Spleen (tissue), 11 donors: ENCODE measurements around the gene SEMA3E. TPM values are rescaled to one million over a fixed set of nuclear protein-coding genes. Genes with fewer than 3 reads are reported as not detected.
A peak's percentile ranks its signal among the peaks of the same experiment; 100 is the strongest.

Experiments used
- DNase-seq: peaks from one replicate; pipeline ENCODE4 v3.0.0-alpha.2; 2020
- H3K27ac ChIP-seq, 8 donors: fragments of 200-600 bp; sonication (generic) in 7 of 8; 1 replicate in 4 of 8; 2 replicates in 4 of 8; pipeline versions ENCODE4 v1.5.0 to v1.8.0; 2016 to 2021; ENCODE audit warnings: inconsistent platforms in 4 of 8, mild to moderate bottlenecking in 4 of 8, moderate library complexity in 1 of 8
- H3K27me3 ChIP-seq, 7 donors: fragments of 200-600 bp; sonication (generic) in 6 of 7; replicated peaks in 1 of 7; 1 replicate in 4 of 7; 2 replicates in 3 of 7; pipeline versions ENCODE4 v1.5.0 to v1.8.0; 2016 to 2021; ENCODE audit warnings: inconsistent platforms in 3 of 7, mild to moderate bottlenecking in 1 of 7
- H3K36me3 ChIP-seq, 6 donors: fragments of 200-600 bp; sonication (generic) in 5 of 6; 1 replicate in 4 of 6; 2 replicates in 2 of 6; pipeline versions ENCODE4 v1.5.0 to v1.8.0; 2016 to 2021; ENCODE audit warnings: inconsistent platforms in 2 of 6
- H3K4me1 ChIP-seq, 6 donors: fragments of 200-600 bp; sonication (generic) in 5 of 6; 1 replicate in 3 of 6; 2 replicates in 3 of 6; pipeline versions ENCODE4 v1.5.0 to v1.8.0; 2016 to 2021; ENCODE audit warnings: inconsistent platforms in 3 of 6
- H3K4me3 ChIP-seq, 8 donors: fragments of 200-600 bp; sonication (generic) in 7 of 8; 1 replicate in 4 of 8; 2 replicates in 4 of 8; pipeline versions ENCODE4 v1.5.0 to v1.8.0; 2016 to 2021; ENCODE audit warnings: inconsistent platforms in 4 of 8, mild to moderate bottlenecking in 4 of 8, moderate library complexity in 2 of 8
- H3K9me3 ChIP-seq, 8 donors: fragments of 200-600 bp; sonication (generic) in 7 of 8; 1 replicate in 4 of 8; 2 replicates in 4 of 8; pipeline versions ENCODE4 v1.5.0 to v1.8.0; 2016 to 2021; ENCODE audit warnings: inconsistent platforms in 4 of 8
- CTCF ChIP-seq, 11 experiments: fragments of 200-600 bp in 7 of 11; fragments of 450-650 bp in 4 of 11; sonication (generic) in 4 of 11; IDR thresholded peaks in 8 of 11; conservative IDR thresholded peaks in 3 of 11; 1 replicate in 7 of 11; 2 replicates in 4 of 11; pipeline versions ENCODE4 v1.4.0 to v1.8.0; 2016 to 2021; ENCODE audit warnings: antibody characterized with exemption in 11 of 11, inconsistent platforms in 4 of 11, mild to moderate bottlenecking in 1 of 11
- POLR2A ChIP-seq, 3 donors: fragments of 450-650 bp; IDR thresholded peaks; one replicate each; pipeline ENCODE4 v1.5.1; 2017; ENCODE audit warnings: antibody characterized with exemption in 3 of 3, mild to moderate bottlenecking in 1 of 3
- POLR2AphosphoS5 ChIP-seq, 3 donors: sonication (generic); formaldehyde crosslinking; IDR thresholded peaks; one replicate each; pipeline ENCODE4 v1.5.1; 2017; ENCODE audit warnings: antibody characterized with exemption in 3 of 3
- WGBS, 5 donors: extraction: QIAGEN DNeasy Blood & Tissue Kit in 3 of 5; methylation state at CpG; one replicate each; pipeline versions ENCODE4 v1.1.5 to v1.1.7; 2013 to 2018; 5-methylcytosine and 5-hydroxymethylcytosine counted together
- intact Hi-C: fragments of 100-400 bp; cut with DNase I; formaldehyde crosslinking; loops from one replicate; pipeline ENCODE4 v1.15.0; 2023; ENCODE audit warnings: low total_unique reads
- polyA plus RNA-seq, 3 donors: library from polyadenylated mRNA; stranded (reverse); fragments of 200-250 nt; gene quantifications; one replicate each; pipeline ENCODE4 v1.2.1, GENCODE V29; 2013
- total RNA-seq, 7 donors: library from RNA; depleted of rRNA in 3 of 7; stranded (reverse); fragments of >200 nt in 3 of 7; fragmentation: NEBNext Ultra II Directional in 4 of 7; extraction: Animal tissue kit (Norgen Biotek cat#: 25700) in 4 of 7; gene quantifications; one replicate each; pipeline versions ENCODE4 v1.1.0 to v1.2.1, GENCODE V29; 2016 to 2021
- donor health status: healthy with polysubstance abuse.
- donor health status: DM: no; HTN: no; CAD: no; lungs with moderate emphysema.
- donor health status: DM: no; HTN: no; CAD: no.
- donor health status: Bipolar disorder and iron deficiency.
- donor health status: healthy.
- donor health status: DM: no; HTN: no; CAD: no.
- donor health status: DM: yes; HTN: yes; CAD: no.

SEMA3E gene
- total and polyA plus RNA-seq, 10 donors: under 0.01 to 0.44 (median 0.29) TPM; not detected in 7

GRCh38 chr7:83414947-83415346 is 234.0 kb downstream of the SEMA3E start:
- no peak for DNase-seq
- H3K27ac ChIP-seq: no peak overlapping the region
- H3K36me3 ChIP-seq: no peaks in the 10 kb centered on the region
- no peaks in the 10 kb centered on the region for H3K4me1 ChIP-seq
- TF ChIP-seq CTCF (IDR thresholded peaks at IDR 0.05 in 8 of 11, conservative IDR thresholded peaks at IDR 0.05 in 3 of 11): no peak
- TF ChIP-seq POLR2A (IDR thresholded peaks at IDR 0.05): no peak
- TF ChIP-seq POLR2AphosphoS5 (IDR thresholded peaks at IDR 0.05): no peak
- intact Hi-C loops: no loop called here
- peaks cover 0 to 6% (median 0%) of the 10 kb centered on the region in 8 donors for H3K9me3 ChIP-seq
- H3K27me3 ChIP-seq: no peaks in the 10 kb centered on the region
- H3K4me3 ChIP-seq: no peak overlapping the region
- 16 to 47% (median 24%) methylated on average over 2 of the region's 2 CpGs for WGBS, 5 donors

- DNase-seq: no peak
- Histone ChIP-seq H3K4me1 (no peaks in the 10 kb centered on the region), H3K4me3 (no peak overlapping the region), H3K9me3 (peaks cover 0 to under 1% (median 0%) of the 10 kb centered on the region in 8 donors), H3K27ac (no peak overlapping the region), H3K36me3 (no peaks in the 10 kb centered on the region), H3K27me3 (no peaks in the 10 kb centered on the region)
- WGBS, 5 donors: 28 to 52% (median 30%) methylated on average over 4 of the region's 4 CpGs
- intact Hi-C loops: no loop called here
- TF ChIP-seq CTCF (IDR thresholded peaks at IDR 0.05 in 8 of 11, conservative IDR thresholded peaks at IDR 0.05 in 3 of 11) (no peak), POLR2AphosphoS5 (IDR thresholded peaks at IDR 0.05) (no peak), POLR2A (IDR thresholded peaks at IDR 0.05) (no peak)
Measured at GRCh38 chr7:83413831-83414230, 235.1 kb downstream of the SEMA3E start.

GRCh38 chr7:83413424-83413823 is 235.5 kb downstream of the SEMA3E start:
- TF ChIP-seq POLR2AphosphoS5 (IDR thresholded peaks at IDR 0.05) (no peak), POLR2A (IDR thresholded peaks at IDR 0.05) (no peak), CTCF (IDR thresholded peaks at IDR 0.05 in 8 of 11, conservative IDR thresholded peaks at IDR 0.05 in 3 of 11) (no peak)
- Histone ChIP-seq H3K36me3 (no peaks in the 10 kb centered on the region), H3K27ac (no peak overlapping the region), H3K27me3 (no peaks in the 10 kb centered on the region), H3K4me1 (no peaks in the 10 kb centered on the region), H3K4me3 (no peak overlapping the region), H3K9me3 (no peaks in the 10 kb centered on the region)
- intact Hi-C loops: no loop called here
- 67 to 80% (median 77%) methylated on average over 2 of the region's 2 CpGs for WGBS, 5 donors
- DNase-seq: no peak

- DNase-seq: no peak
- H3K27me3 ChIP-seq: no peaks in the 10 kb centered on the region
- H3K4me1 ChIP-seq: no peaks in the 10 kb centered on the region
- TF ChIP-seq CTCF (IDR thresholded peaks at IDR 0.05 in 8 of 11, conservative IDR thresholded peaks at IDR 0.05 in 3 of 11): peak in 3 of 11 experiments; percentile 14 to 41 (median 25)
- no peak for TF ChIP-seq POLR2A (IDR thresholded peaks at IDR 0.05)
- no peak overlapping the region for H3K4me3 ChIP-seq
- H3K9me3 ChIP-seq: no peaks in the 10 kb centered on the region
- no peak overlapping the region for H3K27ac ChIP-seq
- no peaks in the 10 kb centered on the region for H3K36me3 ChIP-seq
- intact Hi-C loops: no loop called here
- WGBS, 5 donors: 29 to 32% (median 31%) methylated on average over 3 of the region's 3 CpGs
Measured at GRCh38 chr7:83410989-83411591, 237.8 kb downstream of the SEMA3E start.
